ENCODE data around the gene CDK16.

DNA sequence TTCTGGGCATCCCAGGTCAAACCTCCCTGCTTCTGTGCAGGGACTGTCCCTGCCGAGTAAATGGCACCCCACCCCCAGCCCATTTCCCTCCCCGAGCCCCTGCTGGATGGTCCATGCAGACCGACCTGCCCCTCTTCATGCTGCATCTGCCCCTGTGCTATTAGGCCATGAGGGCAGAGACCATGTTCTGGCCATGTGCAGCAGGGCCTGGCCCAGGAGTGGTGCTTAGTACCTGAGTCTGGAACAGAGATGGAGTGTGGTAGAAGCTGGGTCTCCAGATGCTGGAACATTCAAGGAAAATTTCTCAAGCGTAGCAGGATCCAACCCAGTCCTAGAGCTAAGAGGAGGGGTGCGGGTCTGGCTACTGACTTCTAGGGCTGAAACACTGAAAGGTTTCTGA, 40.1 kb upstream of the CDK16 start:
- TF ChIP-seq, protein P1, sequence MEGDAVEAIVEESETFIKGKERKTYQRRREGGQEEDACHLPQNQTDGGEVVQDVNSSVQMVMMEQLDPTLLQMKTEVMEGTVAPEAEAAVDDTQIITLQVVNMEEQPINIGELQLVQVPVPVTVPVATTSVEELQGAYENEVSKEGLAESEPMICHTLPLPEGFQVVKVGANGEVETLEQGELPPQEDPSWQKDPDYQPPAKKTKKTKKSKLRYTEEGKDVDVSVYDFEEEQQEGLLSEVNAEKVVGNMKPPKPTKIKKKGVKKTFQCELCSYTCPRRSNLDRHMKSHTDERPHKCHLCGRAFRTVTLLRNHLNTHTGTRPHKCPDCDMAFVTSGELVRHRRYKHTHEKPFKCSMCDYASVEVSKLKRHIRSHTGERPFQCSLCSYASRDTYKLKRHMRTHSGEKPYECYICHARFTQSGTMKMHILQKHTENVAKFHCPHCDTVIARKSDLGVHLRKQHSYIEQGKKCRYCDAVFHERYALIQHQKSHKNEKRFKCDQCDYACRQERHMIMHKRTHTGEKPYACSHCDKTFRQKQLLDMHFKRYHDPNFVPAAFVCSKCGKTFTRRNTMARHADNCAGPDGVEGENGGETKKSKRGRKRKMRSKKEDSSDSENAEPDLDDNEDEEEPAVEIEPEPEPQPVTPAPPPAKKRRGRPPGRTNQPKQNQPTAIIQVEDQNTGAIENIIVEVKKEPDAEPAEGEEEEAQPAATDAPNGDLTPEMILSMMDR (conservative IDR thresholded peaks at IDR 0.05): no peak
- TF ChIP-seq EZH2 (IDR thresholded peaks at IDR 0.05; ENCODE audit: low read depth): no peak

Measured in PC-9 (cell line).